GM18502 (cell line): ENCODE measurements around the gene PAPPA2.
A peak's percentile ranks its signal among the peaks of the same experiment; 100 is the strongest.
"Not testable (repeated sequence)": the region's sequence is repeated elsewhere in the genome, so short reads cannot be mapped to it uniquely, and the experiment has no call there.

Experiments
- ATAC-seq: cut with Tn5 transposase; IDR thresholded peaks from one replicate; pipeline ENCODE4 v1.9.1; 2021; ENCODE audit warnings: mild to moderate bottlenecking; ENCODE audit not compliant: unreplicated experiment, poor library complexity

PAPPA2 gene

DNA sequence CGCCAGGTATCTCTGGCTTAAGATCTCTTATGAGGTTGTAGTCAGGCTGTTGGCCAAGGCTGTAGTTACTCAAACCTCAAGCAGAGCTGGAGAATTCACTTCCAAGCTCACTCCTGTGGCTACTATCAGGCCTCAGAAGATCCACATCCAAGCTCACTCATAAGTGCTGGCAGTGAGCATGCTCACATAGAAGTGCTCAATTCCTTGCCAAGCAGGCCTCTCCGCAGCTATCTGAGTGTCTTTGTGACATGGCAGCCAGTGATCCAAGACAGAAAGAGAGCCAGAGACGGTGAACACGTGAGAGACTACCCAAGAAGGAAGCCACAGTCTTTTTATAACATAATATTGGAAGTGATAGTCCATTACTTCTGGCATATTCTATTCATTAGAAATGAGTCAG, 278.2 kb downstream of the PAPPA2 start:
- ATAC-seq, result no peak

- ATAC-seq, result no peak
Measured at GRCh38 chr1:176742322-176742721, 279.3 kb downstream of the PAPPA2 start.

DNA sequence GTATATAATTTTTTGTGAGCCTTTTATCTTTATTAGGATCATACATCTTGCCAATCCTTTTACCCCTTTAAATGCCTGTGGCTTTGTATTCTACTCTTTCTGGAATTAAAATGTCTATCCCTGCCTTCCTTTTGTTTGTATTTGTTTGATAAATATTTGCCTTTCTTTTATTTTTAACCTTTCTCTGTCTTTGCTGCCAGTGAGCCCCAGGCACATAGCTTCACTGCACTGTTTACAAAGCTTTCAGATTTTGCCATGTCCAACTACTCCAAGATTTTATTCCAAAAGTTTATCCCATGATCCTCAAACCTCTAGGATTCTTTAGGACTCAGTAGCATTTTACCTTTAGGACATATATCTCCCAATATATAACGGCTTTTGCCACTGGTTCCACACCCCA, 281.2 kb downstream of the PAPPA2 start:
- ATAC-seq, result no peak

DNA sequence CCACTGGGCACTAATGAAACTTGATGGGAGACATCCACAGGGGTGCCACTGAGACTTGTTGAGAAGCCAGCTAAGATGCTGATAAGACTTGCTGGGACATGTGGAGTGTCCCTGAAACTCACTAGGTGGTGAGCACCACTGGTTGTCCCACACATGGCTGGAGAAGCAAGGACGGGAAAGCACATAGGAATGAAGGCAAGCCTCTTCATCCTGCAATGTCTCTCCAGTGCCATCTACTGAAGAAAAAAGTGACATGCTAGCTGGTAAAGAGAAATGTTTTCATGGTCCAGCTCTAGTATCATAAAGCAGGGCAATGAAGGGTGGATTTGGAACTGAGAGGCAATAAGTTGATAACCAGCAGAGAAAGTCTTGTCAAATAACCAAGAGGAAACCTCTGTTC, 283.0 kb downstream of the PAPPA2 start:
- ATAC-seq, result no peak

- ATAC-seq, result no peak
Measured at GRCh38 chr1:176752505-176752904, 289.5 kb downstream of the PAPPA2 start.

GRCh38 chr1:176754676-176755075, 291.7 kb downstream of the PAPPA2 start:
- no peak for ATAC-seq

GRCh38 chr1:176756817-176757216, 293.8 kb downstream of the PAPPA2 start:
- ATAC-seq, result not testable (repeated sequence)

- no peak for ATAC-seq
Measured at GRCh38 chr1:176765608-176766007, 302.6 kb downstream of the PAPPA2 start.

DNA sequence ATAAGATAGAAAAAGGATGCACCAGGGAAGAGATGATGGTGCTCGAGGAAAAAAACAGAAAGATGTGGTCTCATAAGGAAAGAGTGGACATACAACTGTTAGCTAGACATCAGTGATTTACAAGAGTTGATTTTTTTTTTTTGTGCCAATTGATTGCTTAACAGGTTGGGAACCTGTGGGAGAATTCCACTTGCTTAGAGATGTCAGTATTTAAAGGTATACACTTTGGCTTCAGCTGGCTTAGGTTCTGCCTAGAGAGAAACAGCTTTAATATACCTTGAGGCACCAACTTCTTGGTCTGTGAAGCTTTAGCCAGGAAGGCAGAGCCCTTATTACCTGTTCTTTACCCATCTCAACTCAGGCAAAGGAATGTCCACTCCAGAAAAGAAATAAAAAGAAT, 303.8 kb downstream of the PAPPA2 start:
- ATAC-seq, result no peak

GRCh38 chr1:176767714-176768136, 304.8 kb downstream of the PAPPA2 start:
- ATAC-seq, result no peak

GRCh38 chr1:176768532-176768931, 305.6 kb downstream of the PAPPA2 start:
- no peak for ATAC-seq

DNA sequence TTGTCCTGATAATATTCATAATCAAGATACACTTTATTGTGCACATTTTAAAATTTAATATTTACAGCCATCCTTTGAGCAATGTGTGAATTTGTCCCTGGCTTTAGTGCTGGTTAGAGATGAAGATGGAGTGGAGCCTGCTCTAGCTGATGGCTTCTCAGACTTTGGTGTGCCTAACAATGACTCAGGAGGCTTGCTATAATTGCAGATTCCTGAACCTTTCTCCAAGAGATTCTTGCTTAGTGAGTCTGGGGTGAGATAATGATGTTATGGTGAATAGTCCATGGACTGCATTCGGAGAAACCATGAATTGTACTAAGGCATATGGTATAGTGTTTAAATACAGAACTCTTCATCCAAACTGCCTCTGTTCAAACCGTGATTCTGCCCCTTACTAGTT, 307.1 kb downstream of the PAPPA2 start:
- ATAC-seq, result no peak

DNA sequence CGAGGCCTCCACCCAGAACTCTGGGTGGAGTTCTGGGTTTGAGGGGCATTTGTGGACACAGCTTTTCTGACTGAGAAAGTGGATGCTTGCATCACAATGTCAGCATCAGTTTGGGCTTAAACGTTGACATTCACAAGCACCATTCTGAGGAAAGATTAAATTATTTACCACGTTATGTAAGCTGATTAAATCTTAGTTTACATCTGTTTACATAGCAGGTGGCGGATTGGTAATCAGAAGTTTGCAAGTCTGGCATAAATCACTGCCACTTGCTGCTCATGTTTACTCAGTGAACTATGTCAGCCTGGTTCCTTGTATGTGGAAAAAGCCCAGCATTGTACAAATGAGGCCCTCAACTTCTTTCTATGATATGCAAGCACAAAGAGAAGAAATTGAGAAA, 310.1 kb downstream of the PAPPA2 start:
- ATAC-seq, result no peak

GRCh38 chr1:176774224-176774623, 311.2 kb downstream of the PAPPA2 start:
- ATAC-seq, result no peak

- ATAC-seq, result no peak
Measured at GRCh38 chr1:176775378-176775777, 312.4 kb downstream of the PAPPA2 start.

GRCh38 chr1:176775996-176776395, 313.0 kb downstream of the PAPPA2 start:
- no peak for ATAC-seq

DNA sequence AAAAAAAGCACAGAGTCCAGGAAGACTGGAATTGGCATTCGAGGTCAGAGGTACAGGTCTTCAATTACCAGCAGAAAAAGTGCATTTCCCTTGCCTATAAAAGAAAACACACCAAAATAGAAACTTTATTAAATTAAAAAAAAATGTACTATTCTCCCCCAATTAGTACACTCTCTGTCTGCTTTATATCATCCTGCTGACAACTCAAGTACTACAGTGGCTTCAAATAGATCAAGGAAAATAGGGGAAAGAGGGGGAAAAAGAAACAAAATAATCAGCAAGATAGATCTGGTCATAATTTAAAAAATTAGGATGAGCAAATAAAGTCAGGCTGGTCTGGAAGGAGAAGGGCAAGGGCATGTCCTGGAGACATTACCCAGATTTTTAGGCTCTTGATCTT, 315.1 kb downstream of the PAPPA2 start:
- ATAC-seq, result no peak

DNA sequence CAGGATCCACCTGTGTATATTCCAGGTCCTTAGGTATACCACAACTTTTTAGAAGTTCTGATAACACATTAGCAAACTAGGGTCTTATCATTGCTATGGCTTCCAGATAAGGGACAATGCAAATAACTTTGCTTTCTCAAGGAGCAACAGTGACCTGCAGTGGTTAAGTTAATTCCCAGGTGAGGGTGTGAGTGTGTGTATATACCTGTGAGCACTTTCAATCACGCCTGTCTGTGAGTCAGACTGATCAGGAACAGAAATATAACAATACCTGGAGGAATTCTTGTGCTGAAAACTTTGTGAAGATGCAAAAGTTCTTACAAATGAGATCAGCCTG, 317.0 kb downstream of the PAPPA2 start:
- no peak for ATAC-seq

- ATAC-seq, result no peak
Measured at GRCh38 chr1:176783309-176783708, 320.3 kb downstream of the PAPPA2 start.

DNA sequence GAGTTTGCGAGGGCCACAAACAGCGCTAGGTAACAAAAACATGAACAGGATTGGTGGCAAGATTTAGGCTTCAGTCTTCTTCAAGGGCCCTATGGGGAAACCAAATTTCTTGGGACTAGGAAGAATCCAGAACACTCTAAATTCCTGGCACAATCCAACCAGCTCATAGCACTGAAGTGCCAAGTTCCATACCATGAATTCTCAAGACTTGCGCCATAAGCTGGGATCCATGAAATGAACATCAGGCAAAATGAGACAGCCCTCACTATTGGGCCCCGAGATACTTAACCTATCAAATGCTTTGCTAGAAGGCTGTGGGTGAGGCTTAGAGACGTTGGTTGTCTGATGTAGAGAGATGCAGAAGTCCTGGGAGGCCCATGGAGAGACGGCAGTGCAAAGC, 322.1 kb downstream of the PAPPA2 start:
- ATAC-seq, result no peak

- no peak for ATAC-seq
Measured at GRCh38 chr1:176785791-176786190, 322.8 kb downstream of the PAPPA2 start.

GRCh38 chr1:176786274-176786673, 323.3 kb downstream of the PAPPA2 start:
- peak; percentile 72 for ATAC-seq

DNA sequence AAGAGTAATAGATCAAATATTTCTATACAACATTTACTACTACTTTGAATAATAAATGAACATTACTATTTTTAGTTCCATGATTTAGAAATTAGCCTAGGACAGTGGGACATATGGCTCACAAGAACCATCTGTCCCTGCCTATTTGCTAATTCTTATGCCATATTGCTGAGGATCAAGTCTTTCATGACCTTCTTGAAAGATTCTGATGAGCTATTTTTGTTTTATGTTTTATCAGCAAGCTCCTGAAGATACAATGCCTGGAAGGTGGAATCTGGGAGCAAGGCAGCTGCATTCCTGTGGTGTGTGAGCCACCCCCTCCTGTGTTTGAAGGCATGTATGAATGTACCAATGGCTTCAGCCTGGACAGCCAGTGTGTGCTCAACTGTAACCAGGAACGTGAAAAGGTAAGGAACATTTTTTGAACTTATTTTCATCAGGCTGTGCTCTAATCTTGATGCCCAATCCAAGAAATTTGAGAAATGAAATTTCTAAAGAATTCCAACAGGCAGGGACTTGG, 326.7 kb downstream of the PAPPA2 start:
- ATAC-seq, result no peak
